ENCODE data around the gene CLBA1. TPM values are rescaled to one million over a fixed set of nuclear protein-coding genes. Genes with fewer than 3 reads are reported as not detected.

The CLBA1 gene
- total and polyA plus RNA-seq, 2 donors (not counting 1 experiment from before 2014, with no cell fraction given): 11.3 to 11.7 TPM

DNA sequence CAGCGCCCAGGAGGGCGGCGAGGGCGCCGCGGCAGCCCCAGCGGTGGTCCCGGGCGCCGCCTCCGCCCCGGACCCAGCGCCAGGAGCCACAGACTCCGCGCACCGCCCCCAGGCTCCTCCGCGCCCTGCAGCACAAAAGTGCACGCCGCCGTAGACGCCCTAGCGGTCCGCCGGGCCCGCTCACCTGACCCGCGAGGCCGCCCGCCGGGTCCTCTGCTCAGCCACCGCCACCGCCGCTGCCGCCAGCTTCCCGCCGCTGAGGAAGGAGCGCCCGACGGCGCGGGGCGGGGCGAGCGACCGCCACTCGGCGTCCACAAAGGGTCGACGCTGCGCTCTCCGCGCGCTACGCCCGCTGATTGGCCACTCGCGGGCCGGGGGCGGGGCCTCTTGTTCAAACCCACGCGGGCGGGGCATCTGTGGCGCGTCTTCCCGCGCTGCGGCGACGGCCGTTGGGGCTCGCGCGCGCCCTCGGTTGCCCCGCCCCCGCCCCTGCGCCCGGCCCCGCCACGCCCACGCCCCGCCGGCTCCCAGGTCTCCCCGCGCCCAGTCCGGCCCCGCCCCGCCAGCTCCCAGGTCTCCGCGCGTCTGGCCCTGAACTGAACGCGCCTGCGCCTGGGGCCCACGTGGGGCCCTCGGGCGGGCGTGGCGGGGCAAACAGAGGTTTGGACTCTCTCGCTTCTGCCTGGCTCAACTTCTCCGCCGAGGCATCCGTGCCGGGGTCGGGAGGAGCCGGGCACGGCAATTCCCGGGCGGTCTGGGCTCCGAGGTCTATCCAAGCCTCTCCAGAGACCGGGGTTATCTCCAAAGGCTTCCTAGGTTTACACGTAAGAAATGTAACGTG lies 35.4 kb downstream of the CLBA1 start, which contains the start of gene CDCA4:
Gene CDCA4, minus strand, starts transcription at position 269 of the 841 bp plus-strand sequence. CDS start 9,154 bp downstream, outside the sequence.
- H3K27ac ChIP-seq (ENCODE audit: insufficient read depth, low read length): peak within 1 kb of the TSS; percentile 78
- H2AFZ ChIP-seq (ENCODE audit: low read length): peak within 1 kb of the TSS; percentile 65
- peaks cover 3% of the 10 kb centered on the region for H3K36me3 ChIP-seq (ENCODE audit: control insufficient read depth, insufficient read depth, low read length)
- no peaks in the 10 kb centered on the region for H3K27me3 ChIP-seq (ENCODE audit: control insufficient read depth, insufficient read depth, low read length)
- peak within 1 kb of the TSS; percentile 84 to 94 (median 86) for H3K4me3 ChIP-seq (replicated peaks in 1 of 4; ENCODE audit: control extremely low read depth in 1 of 4, insufficient read depth in 1 of 4, low read depth in 3 of 4, low read length in 4 of 4)
- peak within 1 kb of the TSS; percentile 79 for H3K9ac ChIP-seq (ENCODE audit: insufficient read depth, low read length)
- DNase-seq (ENCODE audit: low read depth in 2 of 2): peak; percentile 90 to 95
- peaks cover 51% of the 10 kb centered on the region for H3K79me2 ChIP-seq (ENCODE audit: control insufficient read depth, insufficient read depth, low read length)
- H3K4me2 ChIP-seq (ENCODE audit: extremely low read depth, insufficient read depth, low read length): peak within 1 kb of the TSS; percentile 86
- H3K9me3 ChIP-seq (ENCODE audit: control insufficient read depth, insufficient read depth, low read depth, low read length): no peaks in the 10 kb centered on the region
- peaks cover 14% of the 10 kb centered on the region for H3K4me1 ChIP-seq (ENCODE audit: control insufficient read depth, extremely low read depth, insufficient read depth, low read length)
- H4K20me1 ChIP-seq (ENCODE audit: control insufficient read depth, extremely low read depth, insufficient read depth, low read length): no peaks in the 10 kb centered on the region
- TF ChIP-seq, protein P1, sequence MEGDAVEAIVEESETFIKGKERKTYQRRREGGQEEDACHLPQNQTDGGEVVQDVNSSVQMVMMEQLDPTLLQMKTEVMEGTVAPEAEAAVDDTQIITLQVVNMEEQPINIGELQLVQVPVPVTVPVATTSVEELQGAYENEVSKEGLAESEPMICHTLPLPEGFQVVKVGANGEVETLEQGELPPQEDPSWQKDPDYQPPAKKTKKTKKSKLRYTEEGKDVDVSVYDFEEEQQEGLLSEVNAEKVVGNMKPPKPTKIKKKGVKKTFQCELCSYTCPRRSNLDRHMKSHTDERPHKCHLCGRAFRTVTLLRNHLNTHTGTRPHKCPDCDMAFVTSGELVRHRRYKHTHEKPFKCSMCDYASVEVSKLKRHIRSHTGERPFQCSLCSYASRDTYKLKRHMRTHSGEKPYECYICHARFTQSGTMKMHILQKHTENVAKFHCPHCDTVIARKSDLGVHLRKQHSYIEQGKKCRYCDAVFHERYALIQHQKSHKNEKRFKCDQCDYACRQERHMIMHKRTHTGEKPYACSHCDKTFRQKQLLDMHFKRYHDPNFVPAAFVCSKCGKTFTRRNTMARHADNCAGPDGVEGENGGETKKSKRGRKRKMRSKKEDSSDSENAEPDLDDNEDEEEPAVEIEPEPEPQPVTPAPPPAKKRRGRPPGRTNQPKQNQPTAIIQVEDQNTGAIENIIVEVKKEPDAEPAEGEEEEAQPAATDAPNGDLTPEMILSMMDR (conservative IDR thresholded peaks at IDR 0.05 in 1 of 2, IDR thresholded peaks at IDR 0.05 in 1 of 2; ENCODE audit: low read depth in 1 of 2, low read length in 2 of 2): no peak
- TF ChIP-seq EZH2 (IDR thresholded peaks at IDR 0.05; ENCODE audit: low read length, missing control alignments): no peak

DNA sequence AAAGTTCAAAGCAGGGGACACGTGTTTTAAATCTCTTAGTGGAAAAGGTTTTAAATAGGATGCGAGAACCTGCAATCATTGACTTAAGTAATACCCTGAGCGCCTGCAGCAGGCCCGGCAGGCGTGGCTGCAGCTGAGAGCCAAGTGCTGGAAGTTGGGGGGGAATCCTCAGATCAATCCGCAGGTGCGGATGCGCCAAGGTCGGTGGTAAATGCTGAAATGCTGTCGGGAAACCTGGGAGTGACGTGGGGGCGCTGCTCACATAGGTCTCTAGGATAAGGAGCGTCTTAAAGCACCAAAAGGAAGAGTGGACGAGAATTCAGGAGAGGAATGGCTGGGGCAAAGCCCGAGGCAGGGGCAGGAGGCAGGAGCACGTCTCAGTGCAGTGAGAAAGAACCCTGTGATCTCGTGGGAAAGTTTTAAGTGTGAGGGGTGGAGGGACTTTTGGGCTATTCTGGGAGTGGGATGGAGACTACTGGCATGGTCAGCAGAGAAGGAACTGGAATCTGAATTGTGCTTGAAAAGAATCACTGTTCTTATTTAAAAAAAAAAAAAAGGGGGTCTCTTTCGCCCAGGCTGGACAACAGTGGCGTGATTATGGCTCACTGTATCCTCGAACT lies 36.2 kb downstream of the CLBA1 start:
- no peaks in the 10 kb centered on the region for H3K27me3 ChIP-seq (ENCODE audit: control insufficient read depth, insufficient read depth, low read length)
- peaks cover 43% of the 10 kb centered on the region for H3K79me2 ChIP-seq (ENCODE audit: control insufficient read depth, insufficient read depth, low read length)
- H4K20me1 ChIP-seq (ENCODE audit: control insufficient read depth, extremely low read depth, insufficient read depth, low read length): no peaks in the 10 kb centered on the region
- H3K36me3 ChIP-seq (ENCODE audit: control insufficient read depth, insufficient read depth, low read length): peaks cover 3% of the 10 kb centered on the region
- H3K27ac ChIP-seq (ENCODE audit: insufficient read depth, low read length): peak overlapping the region; percentile 41
- H2AFZ ChIP-seq (ENCODE audit: low read length): peak overlapping the region; percentile 32
- no peaks in the 10 kb centered on the region for H3K9me3 ChIP-seq (ENCODE audit: control insufficient read depth, insufficient read depth, low read depth, low read length)
- peak overlapping the region; percentile 65 for H3K4me2 ChIP-seq (ENCODE audit: extremely low read depth, insufficient read depth, low read length)
- H3K4me1 ChIP-seq (ENCODE audit: control insufficient read depth, extremely low read depth, insufficient read depth, low read length): peaks cover 14% of the 10 kb centered on the region
- no peak for TF ChIP-seq EZH2 (IDR thresholded peaks at IDR 0.05; ENCODE audit: low read length, missing control alignments)
- TF ChIP-seq, protein P1 (conservative IDR thresholded peaks at IDR 0.05 in 1 of 2, IDR thresholded peaks at IDR 0.05 in 1 of 2; ENCODE audit: low read depth in 1 of 2, low read length in 2 of 2): no peak
- peak; percentile 43 to 54 for DNase-seq (ENCODE audit: low read depth in 2 of 2)
- H3K4me3 ChIP-seq (replicated peaks in 1 of 4; ENCODE audit: control extremely low read depth in 1 of 4, insufficient read depth in 1 of 4, low read depth in 3 of 4, low read length in 4 of 4): peak overlapping the region; percentile 43 to 94 (median 76)
- peak overlapping the region; percentile 74 for H3K9ac ChIP-seq (ENCODE audit: insufficient read depth, low read length)

DNA sequence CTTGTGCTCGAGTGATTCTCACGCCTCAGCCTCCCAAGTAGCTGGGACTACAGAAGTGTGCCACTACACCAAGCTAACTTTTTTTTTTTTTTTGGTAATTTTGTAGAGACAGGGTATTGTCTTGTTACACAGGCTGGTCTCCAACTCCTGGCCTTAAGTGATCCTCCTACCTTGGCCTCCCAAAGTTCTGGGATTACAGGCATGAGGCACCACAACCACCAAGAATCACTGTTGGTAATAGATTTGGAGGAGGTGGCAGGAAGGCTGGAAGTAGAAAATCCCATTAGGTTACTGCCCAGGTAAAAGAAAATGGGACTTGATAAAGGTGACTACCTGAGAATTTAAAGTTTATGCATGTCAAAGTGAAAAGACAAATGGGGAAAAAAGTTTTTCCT lies 36.7 kb downstream of the CLBA1 start:
- Histone ChIP-seq H4K20me1 (ENCODE audit: control insufficient read depth, extremely low read depth, insufficient read depth, low read length) (no peaks in the 10 kb centered on the region), H3K4me2 (ENCODE audit: extremely low read depth, insufficient read depth, low read length) (peak overlapping the region; percentile 65), H3K36me3 (ENCODE audit: control insufficient read depth, insufficient read depth, low read length) (peaks cover 3% of the 10 kb centered on the region), H3K27ac (ENCODE audit: insufficient read depth, low read length) (peak overlapping the region; percentile 41), H3K27me3 (ENCODE audit: control insufficient read depth, insufficient read depth, low read length) (no peaks in the 10 kb centered on the region), H3K9ac (ENCODE audit: insufficient read depth, low read length) (no peak overlapping the region), H3K9me3 (ENCODE audit: control insufficient read depth, insufficient read depth, low read depth, low read length) (no peaks in the 10 kb centered on the region), H3K4me3 (replicated peaks in 1 of 4; ENCODE audit: control extremely low read depth in 1 of 4, insufficient read depth in 1 of 4, low read depth in 3 of 4, low read length in 4 of 4) (peak overlapping the region; percentile 43 to 94 (median 76)), H3K4me1 (ENCODE audit: control insufficient read depth, extremely low read depth, insufficient read depth, low read length) (peaks cover 14% of the 10 kb centered on the region), H2AFZ (ENCODE audit: low read length) (no peak overlapping the region), H3K79me2 (ENCODE audit: control insufficient read depth, insufficient read depth, low read length) (peaks cover 38% of the 10 kb centered on the region)
- no peak for DNase-seq (ENCODE audit: low read depth in 2 of 2)
- TF ChIP-seq, protein P1 (conservative IDR thresholded peaks at IDR 0.05 in 1 of 2, IDR thresholded peaks at IDR 0.05 in 1 of 2; ENCODE audit: low read depth in 1 of 2, low read length in 2 of 2): no peak
- no peak for TF ChIP-seq EZH2 (IDR thresholded peaks at IDR 0.05; ENCODE audit: low read length, missing control alignments)

Data from fibroblast of lung (primary cell).